HG02938 (cell line): ENCODE results near the gene MGRN1.
"Not testable (repeated sequence)": the region's sequence is repeated elsewhere in the genome, so short reads cannot be mapped to it uniquely, and the experiment has no call there.

Experiments
- ATAC-seq: cut with Tn5 transposase; IDR thresholded peaks from one replicate; pipeline ENCODE4 v1.9.1; 2021; ENCODE audit warnings: mild to moderate bottlenecking, moderate library complexity; ENCODE audit not compliant: unreplicated experiment

The MGRN1 gene

GRCh38 chr16:4649744-4650442 lies 25.3 kb downstream of the MGRN1 start:
- ATAC-seq: no peak

DNA sequence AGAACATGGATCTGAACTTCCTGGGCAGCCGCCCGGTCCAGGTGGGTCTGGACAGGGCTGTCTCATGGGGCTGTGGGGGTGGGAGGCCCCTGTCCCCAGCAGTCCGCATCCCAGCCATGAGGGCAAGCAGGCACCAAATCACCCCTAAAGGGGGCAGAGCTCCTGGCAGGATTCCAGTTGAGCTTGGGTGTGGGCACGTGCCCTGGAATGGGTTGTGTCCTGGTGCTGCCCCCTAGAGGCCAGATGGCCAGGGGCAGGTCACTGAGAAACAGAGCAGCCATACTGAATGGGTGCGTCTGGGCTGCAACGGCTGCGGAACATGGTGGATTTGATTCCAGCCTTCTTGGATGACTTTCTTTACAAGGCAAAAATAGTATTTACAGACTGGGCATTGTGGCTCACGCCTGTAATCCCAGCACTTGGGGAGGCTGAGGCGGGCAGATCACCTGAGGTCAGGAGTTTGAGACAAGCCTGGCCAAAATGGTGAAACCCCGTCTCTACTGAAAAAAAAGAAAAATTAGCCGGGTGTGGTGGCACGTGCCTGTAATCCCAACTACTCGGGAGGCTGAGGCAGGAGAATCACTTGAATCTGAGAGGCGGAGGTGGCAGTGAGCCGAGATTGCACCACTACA lies 25.9 kb downstream of the MGRN1 start:
- ATAC-seq: not testable (repeated sequence)

- ATAC-seq: no peak
Observed at GRCh38 chr16:4651827-4652226, 27.2 kb downstream of the MGRN1 start.

DNA sequence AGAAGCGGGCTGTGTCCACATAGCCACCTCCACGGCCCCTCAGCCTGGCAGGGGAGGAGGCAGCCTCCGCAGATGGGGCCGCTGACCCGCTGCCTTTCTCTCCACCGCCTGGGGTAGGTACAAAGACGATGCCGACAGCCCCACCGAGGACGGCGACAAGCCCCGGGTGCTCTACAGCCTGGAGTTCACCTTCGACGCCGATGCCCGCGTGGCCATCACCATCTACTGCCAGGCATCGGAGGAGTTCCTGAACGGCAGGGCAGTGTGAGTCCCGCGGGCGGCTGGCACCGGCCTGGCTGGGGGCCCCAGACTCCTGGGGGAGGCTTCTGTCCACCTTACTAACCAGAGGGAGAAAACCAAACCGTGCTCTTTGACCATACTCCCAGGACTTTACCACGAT lies 27.9 kb downstream of the MGRN1 start:
- ATAC-seq: no peak

GRCh38 chr16:4654011-4654963 lies 29.7 kb downstream of the MGRN1 start:
- ATAC-seq: no peak

GRCh38 chr16:4654964-4655590 lies 30.5 kb downstream of the MGRN1 start:
- no peak for ATAC-seq

- no peak for ATAC-seq
Observed at GRCh38 chr16:4655801-4656200, 31.2 kb downstream of the MGRN1 start.

- ATAC-seq: no peak
Observed at GRCh38 chr16:4656221-4656620, 31.6 kb downstream of the MGRN1 start.

DNA sequence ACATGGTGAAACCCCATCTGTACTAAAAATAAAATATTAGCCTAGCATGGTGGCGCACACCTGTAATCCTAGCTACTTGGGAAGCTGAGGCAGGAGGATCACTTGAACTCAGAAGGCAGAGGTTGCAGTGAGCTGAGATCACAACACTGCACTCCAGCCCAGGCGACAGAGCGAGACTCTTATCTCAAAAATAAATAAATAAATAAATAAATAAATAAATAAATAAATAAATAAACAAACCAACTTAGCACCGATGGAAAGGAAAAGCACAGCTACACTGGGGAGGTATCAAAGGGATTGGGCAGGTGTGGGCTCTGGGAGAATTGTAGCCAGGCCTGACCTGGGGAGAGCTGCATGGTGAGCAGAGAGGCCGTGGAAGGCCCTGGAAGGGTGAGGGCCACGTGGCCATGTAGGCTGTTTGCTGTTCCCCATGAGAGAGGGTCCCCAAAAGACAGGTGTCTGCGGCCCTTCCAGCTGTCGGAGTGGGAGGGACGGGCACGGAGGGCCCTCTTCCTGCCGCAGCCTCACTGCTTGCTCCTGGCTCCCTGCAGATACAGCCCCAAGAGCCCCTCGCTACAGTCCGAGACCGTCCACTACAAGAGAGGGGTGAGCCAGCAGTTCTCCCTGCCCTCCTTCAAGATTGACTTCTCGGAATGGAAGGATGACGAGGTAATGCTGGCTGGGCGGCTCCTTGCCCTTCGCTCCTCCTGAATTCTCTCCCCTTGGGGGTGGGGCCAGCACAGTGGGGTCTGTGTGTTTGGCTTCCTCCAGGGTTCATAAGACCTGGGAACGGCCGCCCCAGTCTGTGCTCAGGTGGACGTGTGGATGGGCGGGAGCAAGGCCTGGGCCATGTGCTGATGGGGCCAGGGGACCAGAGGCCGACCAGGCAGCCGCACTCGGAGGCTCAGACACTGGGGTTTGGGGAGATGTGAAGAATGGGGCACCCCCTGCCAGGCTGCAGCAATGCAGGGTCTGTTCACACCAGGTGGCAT lies 32.4 kb downstream of the MGRN1 start:
- no peak for ATAC-seq

GRCh38 chr16:4659363-4660353 lies 35.0 kb downstream of the MGRN1 start:
- ATAC-seq: no peak

GRCh38 chr16:4660454-4661007 lies 35.9 kb downstream of the MGRN1 start:
- ATAC-seq: no peak

DNA sequence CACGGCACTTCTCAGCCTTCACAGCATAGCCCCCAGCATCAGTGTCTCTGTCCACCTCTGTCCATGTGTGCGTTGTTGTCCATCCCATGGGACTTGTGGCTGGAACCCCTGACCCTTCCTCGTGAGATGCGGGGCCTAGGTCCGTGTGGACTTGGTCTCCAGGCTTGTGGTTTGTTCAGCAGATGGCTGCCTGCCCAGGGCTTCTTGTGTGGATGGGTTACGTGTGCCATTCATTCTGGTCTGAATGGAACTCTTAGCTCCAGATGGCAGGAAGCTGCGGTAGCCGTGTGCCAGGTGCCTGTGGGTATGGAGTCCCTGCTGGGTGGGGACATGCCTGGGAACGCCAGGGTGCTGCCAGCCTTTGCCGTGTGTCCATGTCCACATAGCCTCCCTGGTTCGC lies 37.0 kb downstream of the MGRN1 start:
- no peak for ATAC-seq

DNA sequence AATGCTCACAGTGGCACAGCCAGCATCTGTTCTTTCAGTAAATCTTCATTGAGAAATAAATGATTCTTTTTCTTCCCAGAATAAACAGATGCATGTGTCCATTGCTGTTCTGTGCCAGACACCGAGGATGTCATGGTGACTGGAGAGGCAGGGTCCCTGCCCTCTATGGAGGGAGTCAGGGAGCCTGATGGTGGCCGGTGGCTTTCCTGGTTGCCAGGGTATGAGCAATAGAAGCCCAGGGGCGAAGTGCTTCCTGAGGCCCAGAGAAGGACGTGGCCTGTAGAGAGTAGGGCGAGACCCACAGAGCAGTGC lies 38.8 kb downstream of the MGRN1 start:
- ATAC-seq: no peak

- no peak for ATAC-seq
Observed at GRCh38 chr16:4663777-4664465, 39.3 kb downstream of the MGRN1 start.

GRCh38 chr16:4664538-4665418 lies 40.2 kb downstream of the MGRN1 start:
- no peak for ATAC-seq

DNA sequence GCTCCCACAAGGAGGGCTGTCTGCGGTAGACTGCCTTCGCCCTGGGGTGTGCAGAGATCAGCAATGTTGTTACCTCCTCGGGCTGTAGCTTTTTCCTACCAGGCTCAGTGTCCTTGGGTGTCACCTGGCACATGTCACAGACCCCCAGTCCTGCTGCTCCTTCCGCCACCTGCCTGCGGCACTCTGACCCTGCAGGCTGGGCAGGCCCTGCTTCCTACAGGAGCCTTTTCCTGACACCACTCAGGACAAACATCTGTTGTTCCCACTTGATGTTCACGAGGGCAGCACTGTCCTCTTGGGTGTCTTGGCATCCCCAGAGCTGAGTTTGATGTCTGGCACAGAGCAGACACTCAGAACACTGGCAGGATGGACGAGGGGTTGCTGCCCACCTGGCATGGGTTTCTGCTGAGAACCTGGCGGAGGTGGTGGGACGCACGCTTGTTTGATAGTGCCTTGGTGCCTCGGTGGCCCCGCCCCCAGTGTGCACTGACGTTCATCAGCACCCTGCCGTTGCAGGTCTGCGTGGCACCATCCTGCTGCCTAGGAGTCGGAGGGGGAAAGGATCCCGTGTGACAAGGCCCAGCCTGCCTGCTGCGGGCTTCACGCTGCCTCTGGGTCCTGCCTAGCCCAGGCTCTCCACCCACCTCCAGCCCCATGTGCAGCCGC lies 42.0 kb downstream of the MGRN1 start:
- no peak for ATAC-seq
